PC-9 (cell line): ENCODE results near the gene BLM. TPM values are rescaled to one million over a fixed set of nuclear protein-coding genes. Genes with fewer than 3 reads are reported as not detected.

ENCODE experiments used
- BruUV-seq: library from RNA; stranded (reverse); fragments of 400-500 nt; replicated peaks from 2 replicates; lab custom pipeline; 2021; lab: Mats Ljungman, UMichigan
- CTCF ChIA-PET: fragments of 300-600 bp; sonication (Branson Sonifier 250); formaldehyde crosslinking; loops from one replicate; lab custom pipeline; 2022; ENCODE audit warnings: antibody characterized with exemption; lab: Charles Lee
- POLR2A ChIA-PET: fragments of 300-600 bp; sonication (Branson Sonifier 250); formaldehyde crosslinking; loops from one replicate; lab custom pipeline; 2022; ENCODE audit warnings: antibody characterized with exemption; ENCODE audit not compliant: unreplicated experiment; lab: Charles Lee
- DNase-seq, 2 experiments: peaks; one replicate each; pipeline versions ENCODE4 v3.0.0 to v3.0.0-alpha.2; 2015 to 2022; ENCODE audit warnings: mixed read lengths in 1 of 2
- H2AFZ ChIP-seq: fragments of 200-600 bp; sonication (generic); 2 replicates; pipeline ENCODE4 v1.8.1; 2017; ENCODE audit warnings: antibody characterized with exemption
- H3F3A ChIP-seq: fragments of 200-600 bp; sonication (generic); 2 replicates; pipeline ENCODE4 v1.8.1; 2017; ENCODE audit warnings: antibody characterized with exemption, mild to moderate bottlenecking, low read depth; ENCODE audit not compliant: insufficient read depth
- H3K27ac ChIP-seq: fragments of 200-600 bp; sonication (generic); 2 replicates; pipeline ENCODE4 v1.6.1; 2016; ENCODE audit warnings: mixed run types
- H3K27me3 ChIP-seq: fragments of 200-600 bp; sonication (generic); 2 replicates; pipeline ENCODE4 v1.6.1; 2016; ENCODE audit warnings: low read depth, mixed run types; ENCODE audit not compliant: insufficient read depth
- H3K36me3 ChIP-seq: fragments of 200-600 bp; sonication (generic); 2 replicates; pipeline ENCODE4 v1.6.1; 2016; ENCODE audit warnings: low read depth, mixed run types
- H3K4me1 ChIP-seq: fragments of 200-600 bp; sonication (generic); replicated peaks from 2 replicates; pipeline ENCODE4 v1.6.1; 2016; ENCODE audit warnings: mixed run types; ENCODE audit not compliant: insufficient read depth
- H3K4me2 ChIP-seq: fragments of 200-600 bp; sonication (generic); 2 replicates; pipeline ENCODE4 v1.6.1; 2017; ENCODE audit warnings: mixed run types
- H3K4me3 ChIP-seq: fragments of 200-600 bp; sonication (generic); 2 replicates; pipeline ENCODE4 v1.6.1; 2016; ENCODE audit warnings: mixed run types
- H3K79me2 ChIP-seq: fragments of 200-600 bp; sonication (generic); 2 replicates; pipeline ENCODE4 v1.6.1; 2017; ENCODE audit warnings: low read depth, mixed run types
- H3K9me2 ChIP-seq: fragments of 200-600 bp; sonication (generic); 2 replicates; pipeline ENCODE4 v1.8.1; 2017; ENCODE audit warnings: mild to moderate bottlenecking; ENCODE audit not compliant: insufficient read depth
- H3K9me3 ChIP-seq: fragments of 200-600 bp; sonication (generic); 2 replicates; pipeline ENCODE4 v1.8.1; 2016; ENCODE audit warnings: low read depth; ENCODE audit not compliant: insufficient read depth
- H4K20me1 ChIP-seq: fragments of 200-600 bp; sonication (generic); 2 replicates; pipeline ENCODE4 v1.8.1; 2017; ENCODE audit not compliant: insufficient read depth
- EZH2 ChIP-seq: fragments of 200-600 bp; sonication (generic); IDR thresholded peaks from 2 replicates; pipeline ENCODE4 v1.8.0; 2017; ENCODE audit warnings: antibody characterized with exemption, low read depth
- intact Hi-C: fragments of 100-400 bp; cut with micrococcal nuclease; formaldehyde crosslinking; loops from one replicate; pipeline ENCODE4 v1.10.0; 2022; ENCODE audit not compliant: unreplicated experiment
- total RNA-seq: library from RNA; stranded (reverse); gene quantifications from 2 replicates; pipeline ENCODE4 v1.2.3, GENCODE V29; 2021
- TF ChIP-seq, protein P1 (sequence below): fragments of 200-600 bp; sonication (generic); conservative IDR thresholded peaks from 2 replicates; pipeline ENCODE4 v1.6.1; 2017; ENCODE audit warnings: mixed run types, antibody characterized with exemption, mild to moderate bottlenecking, moderate library complexity

BLM gene
- total RNA-seq, 1 experiment from 2014 or later = 19.1 TPM

DNA sequence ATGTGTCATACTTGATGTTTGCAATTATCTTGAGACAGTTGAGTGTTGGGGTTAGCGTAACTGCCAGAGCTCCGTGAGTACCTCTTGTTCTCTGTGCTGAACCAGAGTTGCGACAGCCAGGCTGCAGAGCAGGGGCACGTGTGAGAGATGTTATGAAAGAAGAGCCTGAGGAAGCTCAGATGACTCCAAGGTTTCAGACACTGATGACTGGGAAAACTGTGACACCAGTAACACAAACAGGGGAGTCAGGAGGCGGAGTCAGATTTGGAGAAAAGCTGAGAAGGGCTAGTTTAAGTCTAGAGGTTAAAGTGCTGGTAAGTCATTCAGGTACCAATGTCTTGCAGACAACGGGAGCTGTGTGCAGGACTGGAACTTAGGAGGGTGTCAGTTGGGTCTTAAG, 45.0 kb downstream of the BLM start:
- Histone ChIP-seq H3K79me2 (no peaks in the 10 kb centered on the region), H3K9me3 (no peaks in the 10 kb centered on the region), H4K20me1 (no peaks in the 10 kb centered on the region), H3F3A (no peaks in the 10 kb centered on the region), H3K36me3 (no peaks in the 10 kb centered on the region), H3K27ac (no peak overlapping the region), H3K4me2 (no peak overlapping the region), H3K9me2 (no peaks in the 10 kb centered on the region), H3K4me3 (no peak overlapping the region), H3K4me1 (no peaks in the 10 kb centered on the region), H2AFZ (no peak overlapping the region), H3K27me3 (no peaks in the 10 kb centered on the region)
- no peak for DNase-seq
- intact Hi-C loops = no loop called here
- BruUV-seq = no TSS peak
- TF ChIP-seq, protein P1, sequence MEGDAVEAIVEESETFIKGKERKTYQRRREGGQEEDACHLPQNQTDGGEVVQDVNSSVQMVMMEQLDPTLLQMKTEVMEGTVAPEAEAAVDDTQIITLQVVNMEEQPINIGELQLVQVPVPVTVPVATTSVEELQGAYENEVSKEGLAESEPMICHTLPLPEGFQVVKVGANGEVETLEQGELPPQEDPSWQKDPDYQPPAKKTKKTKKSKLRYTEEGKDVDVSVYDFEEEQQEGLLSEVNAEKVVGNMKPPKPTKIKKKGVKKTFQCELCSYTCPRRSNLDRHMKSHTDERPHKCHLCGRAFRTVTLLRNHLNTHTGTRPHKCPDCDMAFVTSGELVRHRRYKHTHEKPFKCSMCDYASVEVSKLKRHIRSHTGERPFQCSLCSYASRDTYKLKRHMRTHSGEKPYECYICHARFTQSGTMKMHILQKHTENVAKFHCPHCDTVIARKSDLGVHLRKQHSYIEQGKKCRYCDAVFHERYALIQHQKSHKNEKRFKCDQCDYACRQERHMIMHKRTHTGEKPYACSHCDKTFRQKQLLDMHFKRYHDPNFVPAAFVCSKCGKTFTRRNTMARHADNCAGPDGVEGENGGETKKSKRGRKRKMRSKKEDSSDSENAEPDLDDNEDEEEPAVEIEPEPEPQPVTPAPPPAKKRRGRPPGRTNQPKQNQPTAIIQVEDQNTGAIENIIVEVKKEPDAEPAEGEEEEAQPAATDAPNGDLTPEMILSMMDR = no peak
- no peak for TF ChIP-seq EZH2
- CTCF ChIA-PET = no interaction called here
- POLR2A ChIA-PET = no interaction called here

DNA sequence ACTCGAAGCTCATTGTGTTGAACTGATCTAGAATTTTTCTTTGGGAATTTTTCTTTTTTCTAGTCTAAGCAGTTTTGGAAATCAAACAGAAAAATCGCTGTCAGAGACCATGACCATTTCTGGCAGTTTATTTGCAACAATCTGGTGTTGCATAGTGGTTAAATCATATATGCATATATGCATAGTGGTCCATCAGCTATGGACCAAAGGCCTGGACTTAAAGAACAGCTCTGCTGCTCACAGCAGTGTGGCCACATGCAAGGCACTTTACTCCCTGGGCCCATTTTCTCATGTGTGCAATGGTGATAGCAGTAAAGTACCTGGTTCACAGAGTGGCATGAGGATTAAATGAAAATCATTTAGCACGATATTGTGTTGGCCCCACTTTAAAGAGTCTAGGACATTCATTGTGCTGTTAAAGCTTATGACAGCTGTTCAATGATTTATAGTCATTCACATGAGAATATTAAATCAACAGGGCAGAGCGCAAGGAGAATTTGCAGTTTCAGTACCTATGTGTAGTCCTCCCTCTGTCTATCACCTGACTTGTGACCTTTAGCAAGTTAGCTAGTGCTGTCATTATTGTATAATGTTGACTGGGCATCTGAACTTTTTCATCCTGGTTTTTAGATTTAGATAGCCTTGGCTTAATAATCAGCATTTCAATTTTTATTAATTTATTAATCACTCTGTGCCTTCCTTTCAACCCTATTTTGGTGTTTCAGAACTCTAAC, 46.4 kb downstream of the BLM start:
- no peaks in the 10 kb centered on the region for H3F3A ChIP-seq
- no peaks in the 10 kb centered on the region for H3K9me2 ChIP-seq
- no peak overlapping the region for H3K27ac ChIP-seq
- ChIA-PET POLR2A (no interaction called here), CTCF (no interaction called here)
- no peak for TF ChIP-seq EZH2
- TF ChIP-seq, protein P1 = no peak
- no peak overlapping the region for H2AFZ ChIP-seq
- H3K36me3 ChIP-seq = no peaks in the 10 kb centered on the region
- no peak for DNase-seq
- no peaks in the 10 kb centered on the region for H4K20me1 ChIP-seq
- intact Hi-C loops = no loop called here
- no peak overlapping the region for H3K4me2 ChIP-seq
- H3K79me2 ChIP-seq = no peaks in the 10 kb centered on the region
- H3K4me3 ChIP-seq = no peak overlapping the region
- BruUV-seq = no TSS peak
- H3K27me3 ChIP-seq = no peaks in the 10 kb centered on the region
- H3K9me3 ChIP-seq = no peaks in the 10 kb centered on the region
- no peaks in the 10 kb centered on the region for H3K4me1 ChIP-seq

DNA sequence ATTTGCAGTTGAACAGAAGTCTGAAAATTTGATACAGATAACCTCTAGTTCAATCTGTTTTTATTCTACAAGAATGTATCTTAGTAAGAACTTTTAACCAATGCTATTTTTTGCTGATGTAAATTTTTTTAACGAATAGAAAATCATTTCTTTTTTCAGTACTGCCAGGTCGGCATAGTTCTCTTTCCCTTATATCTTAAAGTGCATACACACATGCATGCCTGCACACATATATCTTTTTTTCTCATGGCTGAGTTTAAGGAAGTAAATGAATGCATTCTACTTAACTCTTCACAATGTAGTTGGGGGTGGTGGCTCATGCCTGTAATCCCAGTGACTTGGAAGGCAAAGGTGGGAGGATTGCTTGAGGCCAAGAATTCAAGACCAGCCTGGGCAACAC, 48.4 kb downstream of the BLM start:
- no peaks in the 10 kb centered on the region for H3K9me2 ChIP-seq
- no peak overlapping the region for H3K4me3 ChIP-seq
- no peaks in the 10 kb centered on the region for H3K36me3 ChIP-seq
- H3K9me3 ChIP-seq = no peaks in the 10 kb centered on the region
- intact Hi-C loops = no loop called here
- H4K20me1 ChIP-seq = no peaks in the 10 kb centered on the region
- POLR2A ChIA-PET = no interaction called here
- DNase-seq = no peak
- H3K4me1 ChIP-seq = no peaks in the 10 kb centered on the region
- no peaks in the 10 kb centered on the region for H3K27me3 ChIP-seq
- BruUV-seq = no TSS peak
- no peaks in the 10 kb centered on the region; the same call in 1 of the 2 replicates for H3F3A ChIP-seq
- no peak overlapping the region for H3K4me2 ChIP-seq
- H3K27ac ChIP-seq = no peak overlapping the region
- no peaks in the 10 kb centered on the region for H3K79me2 ChIP-seq
- TF ChIP-seq, protein P1 = no peak
- TF ChIP-seq EZH2 = no peak
- CTCF ChIA-PET = no interaction called here
- no peak overlapping the region for H2AFZ ChIP-seq
